Retina (tissue), 1 donor: Measurements from ENCODE around the gene SEC31A.

Source experiments
- DNase-seq: peaks from one replicate; pipeline ENCODE4 v3.0.0-alpha.2; 2016

SEC31A gene

DNA sequence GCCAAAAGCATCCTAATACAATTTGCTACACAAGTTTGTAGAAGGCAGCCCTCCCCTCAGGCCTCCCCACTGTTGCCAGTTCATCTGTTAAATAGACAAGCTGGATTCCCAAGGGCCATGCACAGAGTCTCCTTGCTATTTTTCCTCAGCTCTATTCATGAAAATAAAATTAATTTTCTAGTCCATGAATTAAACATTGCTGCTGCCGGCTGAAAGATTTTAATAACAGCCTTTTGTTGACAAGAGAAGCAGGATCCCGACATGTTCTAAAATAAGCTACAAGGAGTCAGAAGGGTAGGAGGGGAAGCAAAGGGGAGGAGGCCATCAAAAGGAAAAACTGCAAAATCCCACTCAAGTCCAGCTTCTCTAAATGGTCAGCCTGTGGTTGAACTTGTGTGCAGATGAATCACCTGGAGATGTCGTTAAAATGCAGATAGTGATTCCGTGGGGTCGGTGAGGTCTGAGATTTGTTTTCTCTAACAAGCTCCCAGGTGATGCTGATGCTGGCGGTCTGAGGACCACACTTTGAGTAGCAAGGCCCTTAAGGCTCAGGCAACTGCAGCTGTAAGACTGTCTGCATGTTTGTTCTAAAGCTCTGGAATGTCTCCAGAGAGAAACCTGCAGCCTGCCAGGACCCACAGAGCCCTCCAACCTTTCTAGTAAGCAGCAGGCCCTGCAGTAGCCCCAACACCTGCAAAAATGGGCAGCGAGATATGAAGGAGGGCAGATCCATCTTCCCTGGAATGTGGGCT lies 101.8 kb downstream of the SEC31A start:
- DNase-seq, result no peak

DNA sequence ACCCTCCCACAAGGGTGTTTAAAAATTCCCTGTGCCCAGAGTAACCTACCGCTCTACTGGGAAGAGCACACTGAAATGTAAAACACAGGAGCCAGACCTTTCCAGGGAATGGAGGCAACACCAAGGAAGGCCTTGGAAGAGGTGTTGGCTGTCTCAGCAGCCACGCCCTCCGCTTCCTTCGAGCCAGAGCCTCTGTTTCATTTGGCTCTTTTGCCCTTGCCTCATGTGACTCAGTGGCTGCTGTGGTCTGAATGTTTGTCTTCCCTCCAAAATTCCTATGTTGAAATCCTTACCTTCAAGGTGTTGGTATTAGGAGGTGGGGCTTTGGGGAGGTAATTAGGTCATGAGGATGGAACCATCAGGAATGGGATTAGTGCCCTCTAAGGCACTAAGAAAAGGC lies 103.6 kb downstream of the SEC31A start:
- DNase-seq, result no peak

DNA sequence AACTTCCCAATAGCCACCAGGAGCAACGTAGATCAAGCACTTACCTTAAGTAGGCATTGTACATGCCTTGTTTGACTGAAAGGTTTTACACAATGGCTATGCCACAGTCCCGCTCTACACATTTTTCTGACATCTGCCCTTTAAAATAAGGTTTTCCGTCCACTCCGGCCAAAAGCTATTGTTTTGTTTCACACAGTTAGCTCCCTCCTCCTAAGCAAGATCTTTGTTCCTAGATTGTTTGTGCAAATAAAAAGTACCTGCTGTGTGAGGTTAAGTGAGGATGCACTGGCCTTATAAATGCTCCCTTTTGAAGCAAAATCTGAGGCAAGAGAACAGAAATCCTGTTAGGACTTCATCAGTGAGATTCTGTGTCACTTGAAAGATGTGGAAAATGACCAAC lies 104.1 kb downstream of the SEC31A start:
- no peak for DNase-seq

GRCh38 chr4:82785611-82786400 lies 105.1 kb downstream of the SEC31A start:
- no peak for DNase-seq

- DNase-seq, result peak; percentile 57
These were observed 106.0 kb downstream of the SEC31A start for GRCh38 chr4:82784681-82785610.

DNA sequence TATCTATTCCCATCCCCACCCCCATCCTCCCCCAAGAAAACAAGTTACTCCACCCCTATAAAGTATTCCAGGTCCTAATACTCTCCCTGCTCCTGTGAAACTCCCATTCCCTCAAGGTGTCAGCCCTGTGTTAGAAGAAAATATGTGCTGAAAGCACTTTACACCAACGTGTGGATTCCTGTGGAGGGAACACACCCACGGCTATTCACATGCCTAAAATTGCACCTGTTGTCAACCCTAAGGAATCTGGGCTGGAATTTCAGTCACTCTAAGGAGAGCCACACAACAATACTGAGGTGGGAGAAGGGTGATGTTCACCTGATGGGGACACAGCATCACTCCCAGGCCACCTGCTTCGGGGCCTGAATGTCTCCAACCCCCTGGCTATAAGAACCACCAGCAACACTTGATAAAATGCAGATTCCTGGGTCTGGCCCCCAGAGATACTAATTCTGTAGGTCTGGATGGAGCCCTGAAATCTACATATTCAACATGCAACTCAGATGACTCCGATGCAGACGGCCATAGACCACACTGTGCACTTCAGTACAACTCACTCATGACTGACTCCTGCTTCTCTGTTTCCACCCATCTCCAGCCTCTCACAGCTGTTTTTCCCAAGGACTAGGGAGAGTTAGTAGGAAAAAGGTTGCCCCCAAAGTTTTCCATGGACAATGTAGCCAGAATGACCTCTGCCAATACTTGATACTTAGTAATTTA lies 108.2 kb downstream of the SEC31A start:
- no peak for DNase-seq

DNA sequence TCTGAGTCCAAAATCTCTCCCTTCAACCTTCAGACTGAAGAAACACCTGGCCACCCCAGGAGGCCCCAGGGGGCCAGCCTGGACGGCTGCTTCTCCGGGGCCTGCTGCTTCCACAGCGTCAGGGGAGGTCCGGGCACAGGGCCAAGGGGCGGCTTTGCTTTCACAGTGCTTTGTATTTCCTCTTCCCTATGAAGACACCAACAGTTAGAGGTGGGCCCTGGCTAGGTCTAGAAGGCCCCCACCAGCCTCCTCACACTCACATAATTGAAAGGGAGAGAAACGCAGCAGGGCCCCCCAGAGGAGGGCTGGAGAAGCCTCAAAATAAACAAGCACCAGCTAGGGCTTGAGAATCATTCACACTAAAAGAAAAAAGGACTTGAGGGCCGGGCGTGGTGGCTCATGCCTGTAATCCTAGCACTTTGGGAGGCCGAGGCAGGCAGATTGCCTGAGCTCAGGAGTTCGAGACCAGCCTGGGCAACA lies 110.2 kb downstream of the SEC31A start:
- DNase-seq, result peak; percentile 61

DNA sequence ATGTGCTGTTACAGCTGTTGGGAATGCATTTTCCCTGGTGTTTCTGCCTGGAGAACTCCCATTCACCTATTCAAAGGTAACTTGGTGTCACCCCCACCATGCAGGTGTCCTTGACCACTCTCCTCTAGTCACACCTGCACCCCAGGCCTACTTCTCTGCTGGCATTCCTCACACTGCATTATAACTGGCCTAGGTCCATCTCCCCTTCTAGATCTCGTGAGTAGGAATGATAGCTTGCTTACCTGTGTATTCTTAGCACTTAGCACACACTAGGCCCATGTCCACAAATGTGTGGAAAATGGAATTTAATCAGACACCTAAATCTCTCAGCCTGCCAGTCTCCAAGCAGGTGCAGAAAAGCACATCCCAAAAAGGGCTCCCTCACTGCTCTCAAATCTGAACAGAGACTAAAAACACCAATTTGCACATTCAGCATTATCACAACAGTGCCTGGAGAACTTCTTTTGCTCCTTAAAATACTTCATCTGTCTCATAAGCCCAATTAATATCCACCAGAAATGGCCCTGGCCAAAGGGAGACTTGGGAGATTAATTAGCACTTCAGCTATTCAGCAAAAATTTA lies 110.7 kb downstream of the SEC31A start:
- DNase-seq, result no peak

DNA sequence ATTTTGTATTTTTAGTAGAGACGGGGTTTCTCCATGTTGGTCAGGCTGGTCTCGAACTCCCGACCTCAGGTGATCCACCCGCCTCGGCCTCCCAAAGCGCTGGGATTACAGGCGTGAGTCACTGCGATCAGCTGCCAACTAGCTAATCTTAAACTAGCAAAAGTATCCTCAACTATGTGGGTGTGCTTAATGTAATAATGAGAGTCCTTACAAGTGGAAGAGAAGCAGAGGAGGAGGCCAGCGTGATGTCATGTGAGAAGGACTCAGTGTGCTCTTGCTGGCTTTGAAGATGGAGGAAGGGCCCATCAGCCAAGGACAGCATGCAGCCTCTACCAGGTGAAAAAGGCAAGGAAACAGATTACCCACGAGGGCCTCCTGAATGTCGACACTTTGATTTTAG lies 111.9 kb downstream of the SEC31A start:
- DNase-seq, result no peak

DNA sequence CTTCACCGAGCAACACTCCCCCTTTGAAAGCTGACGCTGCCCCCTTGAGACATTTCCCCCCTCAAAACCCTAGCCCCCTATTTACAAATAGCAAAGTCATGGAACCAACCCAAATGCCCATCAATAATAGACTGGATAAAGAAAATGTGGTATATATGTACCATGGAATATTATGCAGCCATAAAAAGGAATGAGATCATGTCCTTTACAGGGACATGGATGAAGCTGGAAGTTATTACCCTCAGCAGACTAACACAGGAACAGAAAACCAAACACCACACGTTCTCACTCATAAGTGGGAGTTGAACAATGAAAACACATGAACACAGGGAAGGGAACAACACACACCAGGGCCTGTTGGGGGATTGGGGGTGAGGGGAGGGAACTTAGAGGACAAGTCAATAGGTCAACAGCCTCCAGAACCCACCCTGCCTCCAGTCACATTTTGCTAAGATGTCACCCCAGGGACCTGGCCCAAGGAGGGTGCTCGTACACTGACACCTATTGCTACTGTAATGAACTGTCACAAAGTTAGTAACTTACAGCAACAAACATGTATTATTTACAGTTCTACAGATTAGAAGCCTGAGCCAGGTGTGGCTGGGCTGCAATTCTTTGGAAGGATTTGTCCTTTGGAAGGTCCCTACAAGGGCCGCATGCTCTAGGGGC lies 113.0 kb downstream of the SEC31A start:
- DNase-seq, result no peak

DNA sequence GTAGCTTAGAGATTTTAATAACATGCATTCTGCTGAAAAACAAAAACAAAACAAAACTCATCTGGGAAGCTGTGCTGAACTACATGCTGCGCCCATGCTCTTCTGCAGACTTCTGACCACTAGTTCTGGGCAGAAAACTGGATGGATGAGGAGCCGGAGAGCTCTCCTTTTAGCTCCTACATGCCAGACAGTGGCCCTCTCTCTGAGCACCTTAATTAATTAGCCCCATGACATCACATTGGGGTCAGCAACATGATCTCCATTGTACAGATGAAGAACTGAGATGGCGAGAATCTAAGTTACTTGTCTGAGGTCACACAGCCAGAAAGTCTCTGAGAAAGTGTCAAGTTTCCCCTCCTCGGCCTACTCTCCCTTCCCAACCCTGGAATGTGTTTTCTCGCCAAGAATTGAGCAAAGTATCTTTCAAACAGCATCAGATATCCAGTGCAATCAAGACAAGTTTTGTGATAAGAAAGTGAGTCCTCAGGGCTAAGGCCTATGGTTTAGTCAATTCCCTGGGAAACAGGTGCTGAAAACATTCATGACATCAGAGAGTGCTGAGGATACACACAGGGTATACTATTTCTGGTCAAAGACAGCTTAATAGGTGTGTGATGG lies 113.9 kb downstream of the SEC31A start:
- DNase-seq, result no peak

DNA sequence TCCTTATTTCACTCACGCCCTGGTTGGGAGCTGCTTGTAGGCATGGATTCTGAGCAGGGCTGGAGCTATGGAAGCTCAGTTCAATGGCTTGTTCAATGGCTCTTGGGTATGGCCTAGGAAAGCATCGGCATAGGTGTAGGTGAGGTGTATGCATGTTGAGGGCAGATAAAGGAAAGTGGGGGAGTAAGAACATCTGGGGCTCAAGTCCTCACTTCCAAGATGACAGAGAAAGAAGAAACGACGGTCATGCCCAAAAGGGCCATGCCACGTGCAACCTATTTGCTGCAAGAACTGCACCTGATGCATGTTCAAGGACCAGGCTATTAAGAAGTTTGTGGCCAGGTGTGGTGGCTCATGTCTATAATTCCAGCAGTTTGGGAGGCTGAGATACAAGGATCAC lies 115.7 kb downstream of the SEC31A start:
- DNase-seq, result no peak

DNA sequence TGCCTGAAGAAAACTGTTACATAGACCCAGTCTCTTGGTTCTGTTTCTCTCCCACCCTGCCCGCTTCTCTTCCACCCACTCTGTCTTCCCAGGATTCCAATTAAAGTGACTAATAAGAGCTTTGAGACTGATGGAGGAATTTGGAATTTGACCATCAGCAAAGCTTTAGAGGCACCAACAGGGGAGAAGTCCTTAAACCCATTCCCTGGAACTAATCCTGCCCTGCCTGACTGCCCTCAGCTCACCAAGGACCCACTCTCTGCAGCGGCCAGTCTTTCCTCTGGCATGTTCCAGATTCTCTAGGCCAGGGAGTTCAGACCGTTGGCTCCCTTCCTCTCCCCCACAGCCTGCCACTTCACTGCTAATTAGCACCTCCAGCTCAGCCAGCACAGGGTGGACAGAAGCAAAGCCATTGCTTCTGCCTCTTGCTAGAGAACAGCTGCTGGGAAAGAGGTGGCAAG lies 116.2 kb downstream of the SEC31A start:
- DNase-seq, result peak; percentile 48

- DNase-seq, result no peak
These were observed 117.9 kb downstream of the SEC31A start for GRCh38 chr4:82773057-82773456.

- no peak for DNase-seq
These were observed 120.3 kb downstream of the SEC31A start for GRCh38 chr4:82770607-82771006.
